SK-N-MC (cell line): ENCODE results near the gene PTGES2.
"Not testable (repeated sequence)": the region's sequence is repeated elsewhere in the genome, so short reads cannot be mapped to it uniquely, and the experiment has no call there.

ENCODE experiments used
- EZH2 ChIP-seq: fragments of 200-600 bp; sonication (generic); IDR thresholded peaks from one replicate; pipeline ENCODE4 v1.6.1; 2017; ENCODE audit warnings: antibody characterized with exemption
- FOXP2 ChIP-seq: optimal IDR thresholded peaks from 2 replicates; pipeline ENCODE3; 2011; ENCODE audit warnings: mild to moderate bottlenecking, moderate library complexity; ENCODE audit not compliant: insufficient read depth; ENCODE audit errors: extremely low read length, control extremely low read depth
- POLR2AphosphoS5 ChIP-seq: IDR thresholded peaks from 2 replicates; pipeline ENCODE4 v1.6.1; 2012; ENCODE audit warnings: mild to moderate bottlenecking, low read depth, low read length, borderline replicate concordance

DNA sequence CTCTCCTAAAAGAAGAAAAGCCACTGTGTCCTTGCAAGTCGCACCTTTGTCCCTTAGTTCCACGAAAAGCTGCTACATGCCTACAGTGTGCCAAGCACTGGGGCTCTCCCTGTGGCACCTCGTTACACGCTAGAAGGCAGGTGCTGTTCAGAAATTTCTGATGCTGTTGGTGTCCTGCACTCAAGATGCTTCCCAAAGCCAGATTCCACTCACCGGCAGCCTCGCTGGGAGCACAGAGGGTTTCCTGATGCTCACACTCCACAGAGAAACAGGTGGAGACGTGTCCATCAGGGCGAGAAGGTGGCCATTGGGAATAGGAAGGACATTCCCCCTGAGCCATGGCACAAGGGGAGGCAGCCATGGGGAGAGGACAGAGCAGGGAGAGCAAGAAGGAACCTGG lies 3.8 kb upstream of the PTGES2 start:
- TF ChIP-seq POLR2AphosphoS5, EZH2, FOXP2: not testable (repeated sequence)
